RWPE2 (cell line): ENCODE data around the gene PCSK4.
"Not testable (repeated sequence)": the region's sequence is repeated elsewhere in the genome, so short reads cannot be mapped to it uniquely, and the experiment has no call there.

Experiments
- ATAC-seq: fragments of 200-7000 bp; cut with Tn5 transposase; 3 replicates; pipeline ENCODE4 v1.9.1; 2021; ENCODE audit warnings: low read depth
- DNase-seq: peaks from one replicate; pipeline ENCODE4 v3.0.0-alpha.2; 2020; ENCODE audit warnings: low spot score
- H3K27ac ChIP-seq: fragments of 450-650 bp; 2 replicates; pipeline ENCODE4 v1.5.1; 2017; ENCODE audit warnings: mild to moderate bottlenecking; ENCODE audit not compliant: poor library complexity, severe bottlenecking
- H3K27me3 ChIP-seq: fragments of 250-450 bp; sonication (Bioruptor Pico); 2 replicates; pipeline ENCODE4 v1.5.1; 2021; ENCODE audit warnings: mild to moderate bottlenecking, moderate library complexity; ENCODE audit not compliant: insufficient read depth, poor library complexity, severe bottlenecking
- H3K36me3 ChIP-seq: fragments of 250-450 bp; sonication (Bioruptor Pico); 2 replicates; pipeline ENCODE4 v1.5.1; 2020; ENCODE audit warnings: low read depth, mild to moderate bottlenecking, moderate library complexity
- H3K4me1 ChIP-seq: fragments of 250-450 bp; sonication (Bioruptor Pico); 2 replicates; pipeline ENCODE4 v1.5.1; 2021; ENCODE audit warnings: mild to moderate bottlenecking, moderate library complexity; ENCODE audit not compliant: insufficient read depth, poor library complexity, severe bottlenecking
- H3K4me3 ChIP-seq: fragments of 250-450 bp; sonication (Bioruptor Pico); 2 replicates; pipeline ENCODE4 v1.5.1; 2021; ENCODE audit warnings: mild to moderate bottlenecking, moderate library complexity; ENCODE audit not compliant: severe bottlenecking
- H3K9me3 ChIP-seq: fragments of 250-450 bp; sonication (Bioruptor Pico); 2 replicates; pipeline ENCODE4 v1.5.1; 2021; ENCODE audit warnings: mild to moderate bottlenecking, moderate library complexity; ENCODE audit not compliant: severe bottlenecking
- TF ChIP-seq, protein P1 (sequence below): fragments of 450-650 bp; IDR thresholded peaks from one replicate; pipeline ENCODE4 v1.5.1; 2017; ENCODE audit warnings: mild to moderate bottlenecking, moderate library complexity; ENCODE audit not compliant: poor library complexity, severe bottlenecking

Gene PCSK4

DNA sequence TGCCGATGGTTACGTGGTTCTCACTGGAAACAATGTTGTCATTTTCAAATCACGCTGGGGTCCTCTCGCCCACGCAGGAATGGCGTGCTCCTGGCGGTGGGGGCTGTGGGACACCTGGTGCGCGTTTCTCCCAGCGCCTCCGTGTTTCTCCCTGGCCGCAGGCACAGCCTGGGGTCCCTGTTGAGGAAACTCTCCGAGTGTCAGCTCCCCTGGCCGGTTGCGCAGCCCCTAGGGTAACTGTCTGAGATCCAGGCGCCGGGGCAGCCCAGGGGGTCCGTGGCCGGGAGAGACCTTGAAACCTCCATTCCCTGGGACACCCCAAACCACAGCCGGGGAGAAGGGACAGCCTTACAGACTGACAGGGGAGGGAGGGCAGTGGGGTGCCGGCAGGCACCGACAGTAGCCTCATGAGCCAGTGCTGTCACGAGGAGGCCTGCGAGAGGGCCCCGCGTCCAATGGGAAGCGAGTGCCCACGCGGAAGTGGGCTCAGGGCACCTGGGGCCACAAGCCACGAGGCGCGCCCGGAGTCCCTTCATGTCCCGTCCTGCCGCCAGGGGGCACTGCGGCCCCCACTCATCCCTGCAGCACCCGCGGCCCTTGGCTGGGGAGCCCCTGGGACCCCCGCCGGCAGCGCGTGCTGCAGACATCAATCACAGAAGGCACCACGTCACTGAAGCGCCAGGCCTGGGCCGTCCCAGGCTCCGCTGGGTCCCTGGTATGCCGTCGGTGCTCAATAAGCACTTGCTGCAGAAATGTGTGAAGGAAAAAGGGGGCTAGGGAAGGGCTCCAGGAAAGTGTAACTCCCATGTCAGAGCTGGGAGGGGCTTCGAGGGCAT is 13.2 kb upstream of the PCSK4 start:
- no peak overlapping the region for H3K27ac ChIP-seq
- no peaks in the 10 kb centered on the region for H3K9me3 ChIP-seq
- H3K4me3 ChIP-seq = no peak overlapping the region
- H3K4me1 ChIP-seq = no peaks in the 10 kb centered on the region
- H3K36me3 ChIP-seq = no peaks in the 10 kb centered on the region
- H3K27me3 ChIP-seq = no peaks in the 10 kb centered on the region
- TF ChIP-seq, protein P1, sequence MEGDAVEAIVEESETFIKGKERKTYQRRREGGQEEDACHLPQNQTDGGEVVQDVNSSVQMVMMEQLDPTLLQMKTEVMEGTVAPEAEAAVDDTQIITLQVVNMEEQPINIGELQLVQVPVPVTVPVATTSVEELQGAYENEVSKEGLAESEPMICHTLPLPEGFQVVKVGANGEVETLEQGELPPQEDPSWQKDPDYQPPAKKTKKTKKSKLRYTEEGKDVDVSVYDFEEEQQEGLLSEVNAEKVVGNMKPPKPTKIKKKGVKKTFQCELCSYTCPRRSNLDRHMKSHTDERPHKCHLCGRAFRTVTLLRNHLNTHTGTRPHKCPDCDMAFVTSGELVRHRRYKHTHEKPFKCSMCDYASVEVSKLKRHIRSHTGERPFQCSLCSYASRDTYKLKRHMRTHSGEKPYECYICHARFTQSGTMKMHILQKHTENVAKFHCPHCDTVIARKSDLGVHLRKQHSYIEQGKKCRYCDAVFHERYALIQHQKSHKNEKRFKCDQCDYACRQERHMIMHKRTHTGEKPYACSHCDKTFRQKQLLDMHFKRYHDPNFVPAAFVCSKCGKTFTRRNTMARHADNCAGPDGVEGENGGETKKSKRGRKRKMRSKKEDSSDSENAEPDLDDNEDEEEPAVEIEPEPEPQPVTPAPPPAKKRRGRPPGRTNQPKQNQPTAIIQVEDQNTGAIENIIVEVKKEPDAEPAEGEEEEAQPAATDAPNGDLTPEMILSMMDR = peak; percentile 64
- ATAC-seq (no peak; the same call in 2 of the 3 replicates), DNase-seq (no peak)

GRCh38 chr19:1502433-1503088 is 12.4 kb upstream of the PCSK4 start:
- Histone ChIP-seq H3K9me3 (no peaks in the 10 kb centered on the region), H3K27me3 (no peaks in the 10 kb centered on the region), H3K27ac (no peak overlapping the region), H3K4me1 (no peaks in the 10 kb centered on the region), H3K36me3 (no peaks in the 10 kb centered on the region), H3K4me3 (no peak overlapping the region)
- TF ChIP-seq, protein P1 = no peak
- ATAC-seq (no peak), DNase-seq (no peak)

DNA sequence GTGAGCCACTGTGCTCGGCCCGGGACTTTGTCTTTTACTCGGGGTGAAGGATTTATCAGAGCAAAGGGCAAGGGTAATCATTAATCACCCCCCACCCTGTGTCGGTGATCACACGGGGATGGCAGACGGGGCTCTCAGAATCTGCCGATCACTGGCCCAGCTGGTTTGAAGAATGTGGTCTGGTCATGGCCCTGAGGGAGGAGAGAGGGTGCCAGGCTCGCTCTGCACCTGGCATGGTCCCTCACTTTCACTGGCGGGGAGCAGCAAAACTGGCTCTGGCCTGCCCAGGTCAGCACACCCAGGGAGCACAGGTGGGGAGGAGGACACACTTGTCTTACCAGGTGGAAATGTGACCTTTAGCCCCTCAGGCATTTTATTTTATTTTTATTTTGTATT is 11.0 kb upstream of the PCSK4 start:
- no peaks in the 10 kb centered on the region for H3K4me1 ChIP-seq
- H3K9me3 ChIP-seq = no peaks in the 10 kb centered on the region
- ATAC-seq (no peak), DNase-seq (no peak)
- no peak overlapping the region for H3K27ac ChIP-seq
- no peaks in the 10 kb centered on the region for H3K36me3 ChIP-seq
- H3K27me3 ChIP-seq = no peaks in the 10 kb centered on the region
- TF ChIP-seq, protein P1 = no peak
- H3K4me3 ChIP-seq = no peak overlapping the region

DNA sequence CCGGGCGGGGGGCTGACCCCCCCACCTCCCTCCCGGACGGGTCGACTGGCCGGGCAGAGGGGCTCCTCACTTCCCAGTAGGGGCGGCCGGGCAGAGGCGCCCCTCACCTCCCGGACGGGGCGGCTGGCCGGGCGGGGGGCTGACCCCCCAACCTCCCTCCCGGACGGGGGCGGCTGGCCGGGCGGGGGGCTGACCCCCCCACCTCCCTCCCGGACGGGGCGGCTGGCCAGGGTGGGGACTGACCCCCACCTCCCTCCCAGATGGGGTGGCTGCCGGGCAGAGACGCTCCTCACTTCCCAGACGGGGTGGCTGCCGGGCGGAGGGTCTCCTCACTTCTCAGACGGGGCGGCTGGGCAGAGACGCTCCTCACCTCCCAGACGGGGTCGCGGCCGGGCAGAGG is 9.1 kb upstream of the PCSK4 start:
- not testable (repeated sequence) for H3K4me1 ChIP-seq, H3K27me3 ChIP-seq, H3K27ac ChIP-seq, DNase-seq, ATAC-seq, H3K36me3 ChIP-seq, H3K9me3 ChIP-seq, H3K4me3 ChIP-seq

DNA sequence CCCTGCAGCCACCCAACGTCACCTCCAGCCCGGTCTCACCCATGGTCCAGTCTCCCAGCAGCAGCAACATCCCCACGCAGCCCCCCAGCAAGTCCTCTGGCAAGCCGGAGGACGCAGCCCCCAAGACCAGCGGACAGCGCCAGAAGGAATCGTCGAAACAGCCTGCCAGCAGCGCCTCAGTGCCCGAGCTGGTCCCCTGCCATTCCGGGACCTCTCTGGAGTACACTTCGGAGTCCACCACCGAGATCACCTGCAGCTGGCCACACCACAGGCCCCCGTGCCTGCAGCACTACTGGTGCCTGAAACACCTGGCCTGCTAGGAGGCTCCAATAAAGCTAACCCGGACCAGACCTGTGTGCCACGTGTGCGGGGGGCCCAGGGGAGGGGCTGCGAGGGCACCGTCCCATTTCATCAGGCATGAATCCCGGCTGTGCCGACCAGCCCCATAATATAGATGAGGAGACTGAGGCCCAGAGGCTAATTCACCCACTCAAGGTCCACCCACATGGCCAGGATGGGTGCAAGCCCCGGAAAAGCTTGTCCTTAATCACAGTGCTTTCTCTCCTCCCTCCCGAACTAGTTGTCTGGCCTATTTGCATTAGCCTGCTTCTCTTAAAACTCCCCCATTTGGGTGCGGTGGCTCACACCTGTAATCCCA is 7.6 kb upstream of the PCSK4 start:
- Histone ChIP-seq H3K4me3 (no peak overlapping the region), H3K4me1 (no peaks in the 10 kb centered on the region), H3K27me3 (no peaks in the 10 kb centered on the region), H3K36me3 (no peaks in the 10 kb centered on the region), H3K27ac (no peak overlapping the region), H3K9me3 (no peaks in the 10 kb centered on the region)
- ATAC-seq (no peak), DNase-seq (no peak)
- TF ChIP-seq, protein P1 = no peak
